ENCODE data around the gene CDCA5. TPM values are rescaled to one million over a fixed set of nuclear protein-coding genes. Genes with fewer than 3 reads are reported as not detected.

CDCA5 gene
- total RNA-seq, 1 donor from 2014 or later = 0.71 TPM

- ATAC-seq = no peak
- DNase-seq (ENCODE audit: low spot score) = no peak
- intact Hi-C loops (cut with DNase I) = no loop called here
These were observed 1.6 kb upstream of the CDCA5 start for GRCh38 chr11:65085446-65085845.

- DNase-seq (ENCODE audit: low spot score) = no peak
- intact Hi-C loops (cut with DNase I) = no loop called here
- peak; percentile 2 for ATAC-seq
These were observed 947 bp upstream of the CDCA5 start for GRCh38 chr11:65084598-65085375.

- intact Hi-C loops (cut with DNase I) = no loop called here
- ATAC-seq (no peak), DNase-seq (ENCODE audit: low spot score) (no peak)
These were observed 556 bp downstream of the CDCA5 start for GRCh38 chr11:65083134-65083833.

- DNase-seq (ENCODE audit: low spot score) = no peak
- no peak for ATAC-seq
- intact Hi-C loops (cut with DNase I) = no loop called here
These were observed 5.0 kb downstream of the CDCA5 start for GRCh38 chr11:65078786-65079342.

- DNase-seq (ENCODE audit: low spot score) = no peak
- intact Hi-C loops (cut with DNase I) = no loop called here
- ATAC-seq = no peak
These were observed 5.7 kb downstream of the CDCA5 start for GRCh38 chr11:65078151-65078550.

GRCh38 chr11:65077451-65077850 lies 6.4 kb downstream of the CDCA5 start:
- intact Hi-C loops (cut with DNase I) = no loop called here
- ATAC-seq = no peak
- DNase-seq (ENCODE audit: low spot score) = no peak

- DNase-seq (ENCODE audit: low spot score) (no peak), ATAC-seq (no peak)
- intact Hi-C loops (cut with DNase I) = no loop called here
These were observed 11.2 kb downstream of the CDCA5 start for GRCh38 chr11:65072631-65072966.

GRCh38 chr11:65071907-65072630 lies 11.8 kb downstream of the CDCA5 start:
- no peak for DNase-seq (ENCODE audit: low spot score)
- no peak for ATAC-seq
- intact Hi-C loops (cut with DNase I) = no loop called here

GRCh38 chr11:65069217-65069616 lies 14.6 kb downstream of the CDCA5 start:
- intact Hi-C loops (cut with DNase I) = no loop called here
- no peak for ATAC-seq
- no peak for DNase-seq (ENCODE audit: low spot score)

GRCh38 chr11:65067446-65067845 lies 16.4 kb downstream of the CDCA5 start:
- intact Hi-C loops (cut with DNase I) = no loop called here
- ATAC-seq = no peak

GRCh38 chr11:65066805-65067291 lies 17.0 kb downstream of the CDCA5 start:
- DNase-seq (ENCODE audit: low spot score) (no peak), ATAC-seq (peak; percentile 37)
- intact Hi-C loops (cut with DNase I) = no loop called here

More at GRCh38 chr11:65067446-65067845, 16.4 kb downstream of the CDCA5 start:
- DNase-seq (ENCODE audit: low spot score) = no peak

- DNase-seq (ENCODE audit: low spot score) (no peak), ATAC-seq (no peak)
- intact Hi-C loops (cut with DNase I) = no loop called here
These were observed 17.5 kb downstream of the CDCA5 start for GRCh38 chr11:65066315-65066714.

GRCh38 chr11:65065851-65066250 lies 18.0 kb downstream of the CDCA5 start:
- DNase-seq (ENCODE audit: low spot score) (no peak), ATAC-seq (no peak)
- intact Hi-C loops (cut with DNase I) = no loop called here

GRCh38 chr11:65064847-65065240 lies 19.0 kb downstream of the CDCA5 start:
- DNase-seq (ENCODE audit: low spot score) (no peak), ATAC-seq (no peak)
- intact Hi-C loops (cut with DNase I) = no loop called here

- intact Hi-C loops (cut with DNase I) = no loop called here
- DNase-seq (ENCODE audit: low spot score) (no peak), ATAC-seq (no peak)
These were observed 20.3 kb downstream of the CDCA5 start for GRCh38 chr11:65063532-65063931.

GRCh38 chr11:65060913-65061408 lies 22.9 kb downstream of the CDCA5 start:
- intact Hi-C loops (cut with DNase I) = no loop called here
- ATAC-seq = no peak

GRCh38 chr11:65059959-65060824 lies 23.6 kb downstream of the CDCA5 start:
- ATAC-seq = no peak
- no peak for DNase-seq (ENCODE audit: low spot score)
- intact Hi-C loops (cut with DNase I) = no loop called here

More at GRCh38 chr11:65060913-65061408, 22.9 kb downstream of the CDCA5 start:
- DNase-seq (ENCODE audit: low spot score) = no peak

- intact Hi-C loops (cut with DNase I) = no loop called here
- DNase-seq (ENCODE audit: low spot score) = no peak
- no peak for ATAC-seq
These were observed 24.3 kb downstream of the CDCA5 start for GRCh38 chr11:65059523-65059922.

All from sciatic nerve (tissue), 2 donors.